ENCODE measurements around the gene TPRG1. TPM values are rescaled to one million over a fixed set of nuclear protein-coding genes. Genes with fewer than 3 reads are reported as not detected.
A peak's percentile ranks its signal among the peaks of the same experiment; 100 is the strongest.

The TPRG1 gene
- total RNA-seq, 4 donors from 2014 or later: 18.9 to 46.2 (median 36.9) TPM

DNA sequence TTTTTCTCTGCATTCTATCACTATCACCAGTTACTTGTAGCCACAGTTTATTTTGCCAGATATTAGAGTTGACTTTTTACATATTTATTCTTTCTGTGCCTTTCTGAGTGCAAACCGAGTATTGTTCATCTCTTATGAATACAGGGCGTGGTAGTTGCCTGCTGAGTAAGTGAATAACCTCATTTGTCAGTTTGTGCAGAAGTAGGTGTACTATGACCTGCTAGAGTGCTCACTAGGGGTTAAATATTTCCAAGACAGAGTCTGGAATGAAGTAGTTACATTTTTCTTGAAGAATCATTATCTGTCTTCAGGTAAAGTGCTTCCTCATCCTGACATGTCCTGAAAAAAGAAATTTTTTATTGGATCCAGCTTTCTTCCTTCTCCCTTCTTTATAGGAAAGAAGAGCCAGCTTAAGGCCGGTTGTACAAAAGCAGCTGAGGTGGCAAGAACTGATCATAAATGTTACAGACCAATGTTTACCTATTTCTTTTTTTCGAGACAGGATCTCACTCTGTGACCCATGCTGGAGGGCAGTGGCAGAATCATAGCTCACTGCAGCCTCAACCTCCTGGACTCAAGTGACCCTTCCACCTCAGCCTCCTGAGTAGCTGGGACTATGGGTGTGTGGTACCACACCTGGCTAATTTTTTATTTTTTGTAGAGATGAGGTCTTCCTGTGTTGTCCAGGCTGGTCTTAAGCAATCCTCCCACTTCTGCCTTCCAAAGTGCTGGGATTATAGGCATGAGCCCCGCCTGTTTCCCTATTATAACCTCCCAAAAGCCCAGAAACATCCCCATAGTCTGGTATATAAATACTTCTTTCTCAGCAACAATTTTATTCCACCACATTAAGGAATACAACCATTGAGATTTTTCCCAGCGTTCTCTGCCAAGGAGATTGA is 182.5 kb downstream of the TPRG1 start:
- TF ChIP-seq, protein P1, sequence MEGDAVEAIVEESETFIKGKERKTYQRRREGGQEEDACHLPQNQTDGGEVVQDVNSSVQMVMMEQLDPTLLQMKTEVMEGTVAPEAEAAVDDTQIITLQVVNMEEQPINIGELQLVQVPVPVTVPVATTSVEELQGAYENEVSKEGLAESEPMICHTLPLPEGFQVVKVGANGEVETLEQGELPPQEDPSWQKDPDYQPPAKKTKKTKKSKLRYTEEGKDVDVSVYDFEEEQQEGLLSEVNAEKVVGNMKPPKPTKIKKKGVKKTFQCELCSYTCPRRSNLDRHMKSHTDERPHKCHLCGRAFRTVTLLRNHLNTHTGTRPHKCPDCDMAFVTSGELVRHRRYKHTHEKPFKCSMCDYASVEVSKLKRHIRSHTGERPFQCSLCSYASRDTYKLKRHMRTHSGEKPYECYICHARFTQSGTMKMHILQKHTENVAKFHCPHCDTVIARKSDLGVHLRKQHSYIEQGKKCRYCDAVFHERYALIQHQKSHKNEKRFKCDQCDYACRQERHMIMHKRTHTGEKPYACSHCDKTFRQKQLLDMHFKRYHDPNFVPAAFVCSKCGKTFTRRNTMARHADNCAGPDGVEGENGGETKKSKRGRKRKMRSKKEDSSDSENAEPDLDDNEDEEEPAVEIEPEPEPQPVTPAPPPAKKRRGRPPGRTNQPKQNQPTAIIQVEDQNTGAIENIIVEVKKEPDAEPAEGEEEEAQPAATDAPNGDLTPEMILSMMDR (IDR thresholded peaks at IDR 0.05): no peak
- no peak for TF ChIP-seq POLR2A (IDR thresholded peaks at IDR 0.05)
- 65 to 70% methylated on average over 6 of the region's 6 CpGs for WGBS, 2 donors
- intact Hi-C loops (cut with DNase I; ENCODE audit: low total_unique reads): no loop called here
- no peak for DNase-seq (ENCODE audit: low spot score in 2 of 2)
- no peak overlapping the region for H3K4me3 ChIP-seq (ENCODE audit: low read depth, poor library complexity, severe bottlenecking)

DNA sequence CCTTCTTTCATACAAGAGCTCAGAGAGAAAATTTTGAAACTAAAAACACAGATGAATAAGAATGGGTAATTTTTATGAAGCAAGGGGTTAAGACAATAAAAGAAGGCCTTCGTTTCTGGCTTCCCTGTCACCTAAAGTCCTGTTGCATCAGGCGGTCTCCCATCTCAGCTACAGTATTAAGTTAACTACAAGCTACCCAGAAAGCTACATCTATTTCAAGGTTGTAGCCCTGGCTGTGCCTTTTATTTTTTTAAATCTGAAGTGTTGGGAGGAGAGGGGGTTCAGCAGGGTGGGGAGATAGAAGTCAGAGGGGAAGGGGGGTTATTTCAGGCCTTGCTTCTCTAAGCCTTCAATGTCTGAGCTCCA is 183.3 kb downstream of the TPRG1 start:
- TF ChIP-seq, protein P1 (IDR thresholded peaks at IDR 0.05): no peak
- no peak for TF ChIP-seq POLR2A (IDR thresholded peaks at IDR 0.05)
- 56 to 58% methylated on average over 2 of the region's 2 CpGs for WGBS, 2 donors
- intact Hi-C loops (cut with DNase I; ENCODE audit: low total_unique reads): no loop called here
- no peak overlapping the region for H3K4me3 ChIP-seq (ENCODE audit: low read depth, poor library complexity, severe bottlenecking)
- DNase-seq (ENCODE audit: low spot score in 2 of 2): no peak

DNA sequence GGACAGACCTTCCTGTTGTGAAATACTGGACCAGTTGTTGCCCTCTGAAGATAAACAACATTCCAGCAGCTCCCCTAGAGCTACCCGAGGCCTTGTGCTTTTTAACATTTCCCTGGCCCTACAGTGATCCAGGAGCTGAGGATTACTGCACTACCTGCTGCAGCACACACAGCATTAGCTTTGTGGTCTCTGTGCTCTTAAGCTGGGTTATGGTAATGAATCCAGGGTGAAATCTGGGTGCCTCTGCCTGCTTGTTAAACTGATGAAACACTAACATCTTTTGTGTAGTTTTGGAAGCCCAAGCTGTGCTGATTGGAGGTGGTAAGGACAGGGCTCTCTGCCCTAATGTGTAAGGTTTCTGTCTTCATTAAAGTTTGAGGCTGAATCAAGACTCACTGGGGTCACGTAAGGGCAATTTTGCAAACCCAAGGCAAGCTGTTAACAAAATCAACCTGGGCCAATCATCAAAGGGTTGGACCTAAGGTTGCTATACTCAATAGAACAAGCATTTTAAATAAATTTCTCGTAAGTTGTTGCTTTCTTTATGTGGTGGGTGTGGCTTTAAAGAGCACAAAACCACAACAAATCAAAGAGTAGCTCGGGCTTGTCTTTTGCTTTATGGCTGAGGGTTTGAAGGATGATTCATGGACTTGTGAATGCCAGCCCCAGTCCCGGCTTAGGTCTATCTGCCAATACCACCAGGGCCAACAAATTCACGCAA is 183.9 kb downstream of the TPRG1 start:
- 21 to 27% methylated on average over 6 of the region's 6 CpGs for WGBS, 2 donors
- intact Hi-C loops (cut with DNase I; ENCODE audit: low total_unique reads): no loop called here
- no peak for TF ChIP-seq POLR2A (IDR thresholded peaks at IDR 0.05)
- TF ChIP-seq, protein P1 (IDR thresholded peaks at IDR 0.05): no peak
- peak in 1 of 2 donors; percentile 19 for DNase-seq (ENCODE audit: low spot score in 2 of 2)
- H3K4me3 ChIP-seq (ENCODE audit: low read depth, poor library complexity, severe bottlenecking): no peak overlapping the region

DNA sequence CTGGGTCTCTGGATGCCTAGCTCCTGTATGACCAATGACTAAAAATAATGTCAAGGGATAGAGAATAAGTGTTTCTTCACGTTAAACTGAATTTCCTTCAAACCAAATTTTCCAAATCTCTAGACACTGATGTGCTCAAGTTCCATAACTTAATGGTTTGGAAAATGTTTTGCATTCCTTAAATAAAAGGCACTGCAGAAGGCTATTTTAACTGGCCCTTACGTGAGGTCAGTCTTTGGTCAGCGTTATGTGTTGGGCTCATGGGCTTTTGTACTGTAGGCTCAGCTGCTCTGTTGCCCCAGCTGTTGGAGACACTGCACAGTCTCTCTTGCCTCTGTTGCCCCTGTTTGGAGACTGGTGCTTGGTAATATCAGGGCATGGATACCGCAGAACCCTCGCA is 188.5 kb downstream of the TPRG1 start:
- TF ChIP-seq POLR2A (IDR thresholded peaks at IDR 0.05): no peak
- TF ChIP-seq, protein P1 (IDR thresholded peaks at IDR 0.05): no peak
- no peak overlapping the region for H3K4me3 ChIP-seq (ENCODE audit: low read depth, poor library complexity, severe bottlenecking)
- no peak for DNase-seq (ENCODE audit: low spot score in 2 of 2)
- intact Hi-C loops (cut with DNase I; ENCODE audit: low total_unique reads): no loop called here
- WGBS, 2 donors: 91 to 92% methylated on average over 5 of the region's 5 CpGs

DNA sequence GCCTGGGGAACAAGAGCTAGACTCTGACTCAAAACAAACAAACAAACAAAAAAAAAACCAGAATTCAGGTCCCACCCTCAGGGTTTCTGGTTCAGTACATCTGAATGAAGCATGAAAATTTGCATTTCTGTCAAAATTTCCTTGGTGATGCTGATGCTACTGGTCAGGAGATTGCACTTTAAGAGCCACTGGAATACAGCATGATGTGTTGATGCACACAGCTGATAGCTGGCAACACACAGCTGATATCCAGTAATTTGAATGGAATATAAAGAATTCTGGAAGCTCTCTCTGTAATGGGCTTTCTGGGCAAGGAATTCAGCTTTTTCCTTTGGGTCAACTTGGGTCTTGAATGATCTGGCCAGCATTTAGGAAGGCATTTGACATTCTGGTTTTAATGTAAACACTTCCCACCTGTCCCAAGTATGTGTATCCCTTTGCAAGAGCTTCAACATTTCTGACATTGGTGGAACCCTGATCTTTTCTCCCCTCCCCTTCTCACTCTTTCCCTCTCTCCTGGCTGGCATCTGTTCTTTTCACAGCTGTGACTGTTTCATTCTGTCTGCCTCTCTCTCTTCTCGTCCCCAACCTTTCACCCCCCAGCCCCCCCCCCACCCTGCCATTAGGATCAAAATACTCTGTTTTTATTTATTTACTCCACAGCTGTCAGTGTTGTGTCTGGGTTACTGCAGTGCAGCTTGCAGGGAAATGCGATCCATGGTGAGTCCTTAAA is 189.5 kb downstream of the TPRG1 start:
- DNase-seq (ENCODE audit: low spot score in 2 of 2): no peak
- intact Hi-C loops (cut with DNase I; ENCODE audit: low total_unique reads): no loop called here
- WGBS, 2 donors: 48 to 54% methylated on average over 2 of the region's 2 CpGs

More for the DNA sequence above, 189.5 kb downstream of the TPRG1 start:
- H3K4me3 ChIP-seq (ENCODE audit: low read depth, poor library complexity, severe bottlenecking): no peak overlapping the region
- no peak for TF ChIP-seq POLR2A (IDR thresholded peaks at IDR 0.05)
- TF ChIP-seq, protein P1 (IDR thresholded peaks at IDR 0.05): no peak

All from lower leg skin (tissue), 4 donors.